ENCODE measurements around the gene PCDH15.

DNA sequence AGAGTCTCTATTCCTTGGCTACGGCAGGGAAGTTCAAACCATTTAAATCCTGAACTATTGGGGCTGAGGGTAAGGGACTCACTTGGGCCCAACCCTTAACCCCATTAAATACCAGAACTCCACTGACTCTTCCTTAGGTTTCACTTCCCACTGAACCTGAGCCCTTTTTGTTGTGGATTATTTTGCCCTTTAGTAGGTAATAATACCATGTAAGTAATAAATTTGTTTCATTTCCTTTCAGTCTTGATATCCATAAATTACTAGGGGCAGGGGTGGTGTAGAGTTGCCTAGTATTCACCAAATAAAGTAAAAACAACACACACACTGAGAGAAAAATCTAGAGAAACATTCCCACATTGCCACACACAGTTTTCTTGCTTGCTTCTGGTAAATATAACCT lies 352.0 kb downstream of the PCDH15 start:
- no peak for TF ChIP-seq MTA3 (IDR thresholded peaks at IDR 0.05; ENCODE audit: borderline replicate concordance)
- TF ChIP-seq ZFP36 (IDR thresholded peaks at IDR 0.05; ENCODE audit: low read depth, low read length, partially characterized antibody): no peak
- TF ChIP-seq, protein P1, sequence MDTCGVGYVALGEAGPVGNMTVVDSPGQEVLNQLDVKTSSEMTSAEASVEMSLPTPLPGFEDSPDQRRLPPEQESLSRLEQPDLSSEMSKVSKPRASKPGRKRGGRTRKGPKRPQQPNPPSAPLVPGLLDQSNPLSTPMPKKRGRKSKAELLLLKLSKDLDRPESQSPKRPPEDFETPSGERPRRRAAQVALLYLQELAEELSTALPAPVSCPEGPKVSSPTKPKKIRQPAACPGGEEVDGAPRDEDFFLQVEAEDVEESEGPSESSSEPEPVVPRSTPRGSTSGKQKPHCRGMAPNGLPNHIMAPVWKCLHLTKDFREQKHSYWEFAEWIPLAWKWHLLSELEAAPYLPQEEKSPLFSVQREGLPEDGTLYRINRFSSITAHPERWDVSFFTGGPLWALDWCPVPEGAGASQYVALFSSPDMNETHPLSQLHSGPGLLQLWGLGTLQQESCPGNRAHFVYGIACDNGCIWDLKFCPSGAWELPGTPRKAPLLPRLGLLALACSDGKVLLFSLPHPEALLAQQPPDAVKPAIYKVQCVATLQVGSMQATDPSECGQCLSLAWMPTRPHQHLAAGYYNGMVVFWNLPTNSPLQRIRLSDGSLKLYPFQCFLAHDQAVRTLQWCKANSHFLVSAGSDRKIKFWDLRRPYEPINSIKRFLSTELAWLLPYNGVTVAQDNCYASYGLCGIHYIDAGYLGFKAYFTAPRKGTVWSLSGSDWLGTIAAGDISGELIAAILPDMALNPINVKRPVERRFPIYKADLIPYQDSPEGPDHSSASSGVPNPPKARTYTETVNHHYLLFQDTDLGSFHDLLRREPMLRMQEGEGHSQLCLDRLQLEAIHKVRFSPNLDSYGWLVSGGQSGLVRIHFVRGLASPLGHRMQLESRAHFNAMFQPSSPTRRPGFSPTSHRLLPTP (IDR thresholded peaks at IDR 0.05; ENCODE audit: borderline replicate concordance, extremely low read depth, insufficient read length): no peak
- TF ChIP-seq, protein P2, sequence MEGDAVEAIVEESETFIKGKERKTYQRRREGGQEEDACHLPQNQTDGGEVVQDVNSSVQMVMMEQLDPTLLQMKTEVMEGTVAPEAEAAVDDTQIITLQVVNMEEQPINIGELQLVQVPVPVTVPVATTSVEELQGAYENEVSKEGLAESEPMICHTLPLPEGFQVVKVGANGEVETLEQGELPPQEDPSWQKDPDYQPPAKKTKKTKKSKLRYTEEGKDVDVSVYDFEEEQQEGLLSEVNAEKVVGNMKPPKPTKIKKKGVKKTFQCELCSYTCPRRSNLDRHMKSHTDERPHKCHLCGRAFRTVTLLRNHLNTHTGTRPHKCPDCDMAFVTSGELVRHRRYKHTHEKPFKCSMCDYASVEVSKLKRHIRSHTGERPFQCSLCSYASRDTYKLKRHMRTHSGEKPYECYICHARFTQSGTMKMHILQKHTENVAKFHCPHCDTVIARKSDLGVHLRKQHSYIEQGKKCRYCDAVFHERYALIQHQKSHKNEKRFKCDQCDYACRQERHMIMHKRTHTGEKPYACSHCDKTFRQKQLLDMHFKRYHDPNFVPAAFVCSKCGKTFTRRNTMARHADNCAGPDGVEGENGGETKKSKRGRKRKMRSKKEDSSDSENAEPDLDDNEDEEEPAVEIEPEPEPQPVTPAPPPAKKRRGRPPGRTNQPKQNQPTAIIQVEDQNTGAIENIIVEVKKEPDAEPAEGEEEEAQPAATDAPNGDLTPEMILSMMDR (IDR thresholded peaks at IDR 0.05 in 2 of 3, conservative IDR thresholded peaks at IDR 0.05 in 1 of 3; ENCODE audit: insufficient read depth in 2 of 3, low read depth in 1 of 3, low read length in 3 of 3): no peak
- no peak for TF ChIP-seq ZNF431 (CRISPR knock-in tag; IDR thresholded peaks at IDR 0.05)
- no peak for TF ChIP-seq MCM3 (IDR thresholded peaks at IDR 0.05)
- TF ChIP-seq GTF2F1 (IDR thresholded peaks at IDR 0.05; ENCODE audit: low read depth, low read length): no peak

Measured in K562 (cell line).